GM12878 (cell line): ENCODE measurements around the gene SLIT1. TPM values are rescaled to one million over a fixed set of nuclear protein-coding genes. Genes with fewer than 3 reads are reported as not detected.

Experiments used
- ATAC-seq: fragments of 200-7000 bp; cut with Tn5 transposase; 3 replicates; pipeline ENCODE4 v1.9.1; 2020; ENCODE audit warnings: mild to moderate bottlenecking, moderate library complexity
- BruUV-seq: library from RNA; stranded (reverse); fragments of 400-500 nt; replicated peaks from 2 replicates; lab custom pipeline; 2021; lab: Mats Ljungman, UMichigan
- CTCF ChIA-PET: fragments of 300-600 bp; sonication (Branson Sonifier 250); formaldehyde crosslinking; extraction: SDS; loops from one replicate; lab custom pipeline; 2021; ENCODE audit warnings: inconsistent platforms; lab: Yijun Ruan, JAX
- POLR2A ChIA-PET: fragments of 350-600 bp; formaldehyde crosslinking; extraction: SDS; loops from one replicate; lab custom pipeline; 2021; ENCODE audit warnings: inconsistent platforms; lab: Charles Lee
- RAD21 ChIA-PET: fragments of 300-600 bp; sonication (Branson Sonifier 250); formaldehyde crosslinking; loops from one replicate; lab custom pipeline; 2023; ENCODE audit warnings: antibody characterized with exemption; ENCODE audit not compliant: unreplicated experiment; lab: Charles Lee
- SMC1A ChIA-PET: fragments of 300-600 bp; sonication (Branson Sonifier 250); formaldehyde crosslinking; loops from one replicate; lab custom pipeline; 2023; ENCODE audit not compliant: unreplicated experiment, uncharacterized antibody; lab: Charles Lee
- DNase-seq: peaks from one replicate; pipeline ENCODE4 v3.0.0-alpha.2; 2011; ENCODE audit warnings: low read depth, low spot score
- FAIRE-seq: peaks from 3 replicates; lab custom pipeline; 2011; peaks lifted over from hg19 to GRCh38; lab: Jason Lieb, UNC
- H2AFZ ChIP-seq: 2 replicates; pipeline ENCODE4 v1.6.0; 2011; ENCODE audit warnings: low read depth, low read length, control low read depth; ENCODE audit not compliant: control insufficient read depth
- H3K27ac ChIP-seq: 2 replicates; pipeline ENCODE4 v1.5.1; 2011; ENCODE audit warnings: control low read depth; ENCODE audit not compliant: control insufficient read depth, insufficient read depth
- H3K27me3 ChIP-seq, 2 experiments: replicated peaks in 1 of 2; 2 replicates each; pipeline versions ENCODE4 v1.6.0 to v1.6.1; 2011; ENCODE audit warnings: low read length in 1 of 2; ENCODE audit not compliant: control insufficient read depth in 2 of 2, insufficient read depth in 2 of 2
- H3K36me3 ChIP-seq, 2 experiments: 2 replicates each; pipeline ENCODE4 v1.5.1; 2011; ENCODE audit warnings: low read length in 1 of 2; ENCODE audit not compliant: control insufficient read depth in 2 of 2, insufficient read depth in 2 of 2
- H3K4me1 ChIP-seq: 2 replicates; pipeline ENCODE4 v1.6.1; 2011; ENCODE audit warnings: mild to moderate bottlenecking, low read length, moderate library complexity, mixed read lengths; ENCODE audit not compliant: control insufficient read depth, insufficient read depth
- H3K4me2 ChIP-seq: 2 replicates; pipeline ENCODE4 v1.6.0; 2011; ENCODE audit warnings: control low read depth; ENCODE audit not compliant: control insufficient read depth, insufficient read depth
- H3K4me3 ChIP-seq: fragments of 200-600 bp; sonication (generic); 2 replicates; pipeline ENCODE4 v1.5.1; 2016
- H3K79me2 ChIP-seq: 2 replicates; pipeline ENCODE4 v1.6.0; 2011; ENCODE audit warnings: low read length; ENCODE audit not compliant: control insufficient read depth, insufficient read depth
- H3K9ac ChIP-seq: 2 replicates; pipeline ENCODE4 v1.8.0; 2011; ENCODE audit warnings: low read length, control low read depth, mixed read lengths; ENCODE audit not compliant: control insufficient read depth, insufficient read depth
- H3K9me3 ChIP-seq: replicated peaks from 3 replicates; pipeline ENCODE4 v1.5.1; 2011; ENCODE audit warnings: mild to moderate bottlenecking, low read length; ENCODE audit not compliant: control insufficient read depth, insufficient read depth
- H4K20me1 ChIP-seq: 2 replicates; pipeline ENCODE4 v1.6.0; 2011; ENCODE audit not compliant: control insufficient read depth, insufficient read depth
- ATF2 ChIP-seq: IDR thresholded peaks from 2 replicates; pipeline ENCODE4 v1.6.1; 2012; ENCODE audit warnings: low read length, inconsistent platforms
- BACH1 ChIP-seq: fragments of 450-650 bp; IDR thresholded peaks from 2 replicates; pipeline ENCODE4 v1.6.1; 2017; ENCODE audit warnings: mild to moderate bottlenecking, borderline replicate concordance
- CBX3 ChIP-seq: fragments of 200-600 bp; sonication (generic); IDR thresholded peaks from 2 replicates; pipeline ENCODE4 v1.6.1; 2016; ENCODE audit warnings: low read depth, borderline replicate concordance
- EGR1 ChIP-seq, 2 experiments: IDR thresholded peaks; 1 replicate in 1 of 2; 2 replicates in 1 of 2; pipeline ENCODE4 v1.6.1; 2011 to 2012; ENCODE audit warnings: low read depth in 2 of 2, low read length in 2 of 2, borderline replicate concordance in 1 of 2, mild to moderate bottlenecking in 1 of 2, moderate library complexity in 1 of 2
- IRF4 ChIP-seq: IDR thresholded peaks from 2 replicates; pipeline ENCODE4 v1.6.1; 2011; ENCODE audit warnings: low read depth, low read length
- MTA3 ChIP-seq: IDR thresholded peaks from 2 replicates; pipeline ENCODE4 v1.6.1; 2012; ENCODE audit warnings: low read length, inconsistent platforms, borderline replicate concordance
- RAD21 ChIP-seq: IDR thresholded peaks from 2 replicates; pipeline ENCODE4 v1.6.1; 2011; ENCODE audit warnings: mild to moderate bottlenecking, low read depth, low read length, moderate library complexity; ENCODE audit not compliant: insufficient read depth
- SPI1 ChIP-seq: IDR thresholded peaks from 2 replicates; pipeline ENCODE4 v1.6.1; 2011; ENCODE audit warnings: low read depth, mild to moderate bottlenecking, low read length, moderate library complexity, borderline replicate concordance; ENCODE audit not compliant: insufficient read depth
- WRNIP1 ChIP-seq: IDR thresholded peaks from 2 replicates; pipeline ENCODE4 v1.6.1; 2011; ENCODE audit warnings: low read depth, low read length, improper control_type of control experiment, borderline replicate concordance
- ZBTB11 ChIP-seq: fragments of 450-650 bp; formaldehyde crosslinking; IDR thresholded peaks from 2 replicates; pipeline ENCODE4 v1.5.0; 2022; ENCODE audit warnings: mild to moderate bottlenecking, missing genetic modification characterization
- ZNF207 ChIP-seq: fragments of 450-650 bp; IDR thresholded peaks from 2 replicates; pipeline ENCODE4 v1.6.1; 2014; ENCODE audit warnings: antibody characterized with exemption, mild to moderate bottlenecking, borderline replicate concordance
- WGBS: methylation state at CpG from one replicate; pipeline ENCODE4 v1.1.6; 2016; ENCODE audit warnings: low lambda C conversion rate; ENCODE audit not compliant: insufficient replicate concordance, insufficient coverage; ENCODE audit errors: missing lambda C conversion rate; 5-methylcytosine and 5-hydroxymethylcytosine counted together
- in situ Hi-C: fragments of 300-500 bp; cut with MboI; formaldehyde crosslinking; loops from 9 replicates; pipeline ENCODE4 v1.14.3; 2018; ENCODE audit warnings: mixed read lengths
- intact Hi-C: fragments of 100-400 bp; cut with micrococcal nuclease; formaldehyde crosslinking; loops from one replicate; pipeline ENCODE4 v1.14.2; 2022; ENCODE audit not compliant: unreplicated experiment
- polyA plus RNA-seq, 11 experiments: library from polyadenylated mRNA; depleted of rRNA in 4 of 11; unstranded in 6 of 11; stranded (reverse) in 5 of 11; fragments of >200 nt; fragmentation: Nextera tagmentation in 4 of 11; fragmentation: Illumina TruSeq in 1 of 11; extraction: Ambion mirVana in 4 of 11; extraction: Trizol in 1 of 11; gene quantifications; 1 replicate in 1 of 11; 2 replicates in 10 of 11; pipeline versions ENCODE4 v1.2.1 to v1.2.3, GENCODE V29; 2011 to 2016; ENCODE audit warnings: inconsistent platforms in 2 of 11, missing spikeins in 2 of 11, low read depth in 1 of 11
- total RNA-seq, 4 experiments: library from RNA; depleted of rRNA in 3 of 4; stranded (reverse); fragments of >200 nt in 3 of 4; fragmentation: Illumina TruSeq in 1 of 4; extraction: Trizol in 1 of 4; gene quantifications; 2 replicates each; pipeline versions ENCODE4 v1.2.1 to v1.2.3, GENCODE V29; 2013 to 2021
- TF ChIP-seq, protein P1 (sequence below): IDR thresholded peaks from 2 replicates; pipeline ENCODE4 v1.6.1; 2011; ENCODE audit warnings: mild to moderate bottlenecking, low read depth, low read length, moderate library complexity; ENCODE audit not compliant: insufficient replicate concordance

SLIT1 gene
- total and polyA plus RNA-seq, 10 of the 15 experiments (the other 5 are each of a cell fraction or from before 2014, with no cell fraction given), result 0.04 to 0.19 (median 0.06) TPM; not detected in 4

DNA sequence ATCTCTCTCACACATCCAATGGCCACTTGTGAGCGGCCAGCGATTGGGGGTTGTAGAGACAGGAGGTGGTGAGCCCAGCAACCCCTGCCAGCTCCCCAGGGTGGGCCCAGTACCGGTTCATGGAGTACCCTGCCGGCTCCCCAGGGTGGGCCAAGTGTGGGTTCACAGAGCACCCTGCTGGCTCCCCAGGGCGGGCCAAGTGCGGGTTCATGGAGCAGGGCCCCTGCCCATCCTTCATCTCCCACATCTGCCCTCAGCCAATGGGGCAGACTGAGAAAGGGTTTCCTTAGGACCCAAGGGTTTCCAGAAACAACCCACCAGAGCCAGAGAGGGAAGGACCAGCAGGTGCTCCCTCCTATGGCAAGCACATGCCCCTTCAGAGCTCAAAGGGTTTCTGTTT, 21.4 kb upstream of the SLIT1 start (continued):
- TF ChIP-seq ZBTB11 (CRISPR knock-in tag) (no peak), CBX3 (no peak), ATF2 (no peak)

DNA sequence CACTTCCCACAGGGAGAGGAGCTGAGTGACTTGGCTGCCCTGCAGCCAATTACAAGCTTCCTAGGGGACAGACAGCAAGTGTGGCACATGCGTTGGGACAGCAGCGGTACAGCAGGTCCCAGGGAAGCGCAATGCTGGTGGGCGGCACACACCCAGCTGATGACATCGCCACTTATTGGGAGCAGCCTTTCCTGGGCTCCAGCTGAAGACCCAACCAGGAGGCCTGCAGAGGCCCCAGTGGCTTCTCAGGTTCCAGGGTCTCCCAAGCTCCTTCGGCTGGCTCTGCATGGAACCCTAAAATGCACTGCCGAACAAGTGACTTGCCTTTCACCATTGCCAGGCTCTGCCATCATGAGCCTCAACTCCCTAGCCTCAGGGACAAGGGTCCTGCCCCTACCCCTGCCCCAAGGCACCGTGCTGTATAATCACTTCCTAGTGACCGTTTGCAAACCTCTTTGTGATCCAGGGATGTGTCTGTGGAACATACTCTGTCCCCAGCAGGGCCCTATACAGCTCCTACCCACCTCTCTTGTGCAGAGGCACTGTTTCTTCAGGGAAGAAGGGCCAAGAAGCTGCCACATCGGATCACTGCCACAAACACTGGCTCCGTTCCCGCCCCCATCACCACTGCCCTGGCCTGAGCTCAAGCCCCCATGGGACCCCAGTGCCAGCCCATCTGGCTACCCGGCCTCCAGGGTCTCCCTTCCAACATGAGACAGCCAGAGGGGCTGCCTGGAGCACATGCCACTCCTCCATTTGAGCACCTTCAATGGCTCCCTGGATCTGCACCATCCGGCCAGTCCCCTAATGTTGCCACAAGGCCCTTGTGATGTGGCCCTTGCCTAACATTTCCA, 19.3 kb upstream of the SLIT1 start:
- WGBS, result 76% methylated on average over 14 of the region's 14 CpGs
- FAIRE-seq, result no peak
- TF ChIP-seq, protein P1, sequence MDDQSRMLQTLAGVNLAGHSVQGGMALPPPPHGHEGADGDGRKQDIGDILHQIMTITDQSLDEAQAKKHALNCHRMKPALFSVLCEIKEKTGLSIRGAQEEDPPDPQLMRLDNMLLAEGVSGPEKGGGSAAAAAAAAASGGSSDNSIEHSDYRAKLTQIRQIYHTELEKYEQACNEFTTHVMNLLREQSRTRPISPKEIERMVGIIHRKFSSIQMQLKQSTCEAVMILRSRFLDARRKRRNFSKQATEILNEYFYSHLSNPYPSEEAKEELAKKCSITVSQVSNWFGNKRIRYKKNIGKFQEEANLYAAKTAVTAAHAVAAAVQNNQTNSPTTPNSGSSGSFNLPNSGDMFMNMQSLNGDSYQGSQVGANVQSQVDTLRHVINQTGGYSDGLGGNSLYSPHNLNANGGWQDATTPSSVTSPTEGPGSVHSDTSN, result no peak
- no peak for TF ChIP-seq ZNF207
- no peak for TF ChIP-seq SPI1
- TF ChIP-seq WRNIP1, result no peak
- no peak for TF ChIP-seq RAD21
- TF ChIP-seq ATF2, result no peak
- no peak for TF ChIP-seq MTA3
- TF ChIP-seq IRF4, result no peak
- TF ChIP-seq EGR1 (IDR thresholded peaks at IDR 0.05; ENCODE audit: borderline replicate concordance in 1 of 2, low read depth in 2 of 2, low read length in 2 of 2), result no peak
- TF ChIP-seq BACH1, result no peak

More for the DNA sequence above, 19.3 kb upstream of the SLIT1 start:
- no peak for DNase-seq
- ChIA-PET RAD21 (interaction anchor here (9.2 kb wide), 1 partner anchor 133 kb away, joined by 128 read pairs; no protein-coding TSS in a partner anchor), SMC1A (interaction anchor here (0.8 to 1.8 kb wide), 2 partner anchors 123 to 132 kb away, joined by 3 to 10 read pairs; no protein-coding TSS in a partner anchor), CTCF (interaction anchor here (0.7 to 22.9 kb wide), 6 partner anchors 8 to 835 kb away, joined by 3 to 651 read pairs (median 18); no protein-coding TSS in a partner anchor), POLR2A (no interaction called here)
- no peak overlapping the region for H3K9ac ChIP-seq
- no peaks in the 10 kb centered on the region for H3K79me2 ChIP-seq
- H3K4me2 ChIP-seq, result no peak overlapping the region
- H3K4me1 ChIP-seq, result peaks cover 14% of the 10 kb centered on the region
- no peak overlapping the region for H2AFZ ChIP-seq
- H3K4me3 ChIP-seq, result no peak overlapping the region
- no peaks in the 10 kb centered on the region for H3K27me3 ChIP-seq
- BruUV-seq, result no TSS peak
- no peak for ATAC-seq
- H3K9me3 ChIP-seq, result no peaks in the 10 kb centered on the region
- H4K20me1 ChIP-seq, result no peaks in the 10 kb centered on the region
- H3K27ac ChIP-seq, result no peak overlapping the region
- intact Hi-C loops, result no loop called here
- in situ Hi-C loops, result loop anchor here (5.0 kb wide), 1 partner anchor 133 kb away; no protein-coding TSS in a partner anchor
- no peaks in the 10 kb centered on the region for H3K36me3 ChIP-seq
